OCI-LY3 (cell line): ENCODE results near the gene OR2A5.

Experiments
- H2AFZ ChIP-seq: fragments of 200-600, 300-600 bp; shearing (Covaris generic); 2 replicates; pipeline ENCODE4 v1.6.0; 2014; ENCODE audit warnings: antibody characterized with exemption, low read depth, low read length
- H3K27ac ChIP-seq: fragments of 200-600, 300-600 bp; sonication (generic); 2 replicates; pipeline ENCODE4 v1.5.1; 2014; ENCODE audit warnings: mild to moderate bottlenecking, low read length, moderate library complexity, mixed read lengths
- H3K27me3 ChIP-seq: fragments of 200-600, 300-600 bp; sonication (generic); 2 replicates; pipeline ENCODE4 v1.6.1; 2014; ENCODE audit warnings: low read depth, low read length, mixed read lengths
- H3K36me3 ChIP-seq: fragments of 200-600, 300-600 bp; sonication (generic); replicated peaks from 2 replicates; pipeline ENCODE3; 2014; ENCODE audit warnings: low read depth, low read length, mixed read lengths
- H3K4me1 ChIP-seq: fragments of 300-600, 200-600 bp; sonication (generic); 2 replicates; pipeline ENCODE4 v1.6.1; 2014; ENCODE audit warnings: low read length, mixed read lengths
- H3K4me2 ChIP-seq: fragments of 200-600, 300-600 bp; sonication (generic); 2 replicates; pipeline ENCODE4 v1.6.1; 2014; ENCODE audit warnings: low read length, mixed read lengths
- H3K4me3 ChIP-seq: fragments of 300-600, 200-600 bp; sonication (generic); 2 replicates; pipeline ENCODE4 v1.5.1; 2014; ENCODE audit warnings: antibody characterized with exemption, mild to moderate bottlenecking, low read length, moderate library complexity
- H3K79me2 ChIP-seq: fragments of 300-600, 200-600 bp; shearing (Covaris generic); 2 replicates; pipeline ENCODE4 v1.6.1; 2014; ENCODE audit warnings: mild to moderate bottlenecking, low read length, mixed read lengths
- H3K9ac ChIP-seq: fragments of 300-600, 200-600 bp; shearing (Covaris generic); 2 replicates; pipeline ENCODE4 v1.6.0; 2014; ENCODE audit warnings: mild to moderate bottlenecking, low read length, moderate library complexity
- H3K9me3 ChIP-seq: fragments of 200-600, 300-600 bp; shearing (Covaris generic); 2 replicates; pipeline ENCODE4 v1.6.1; 2014; ENCODE audit warnings: low read length, mixed read lengths; ENCODE audit not compliant: insufficient read depth
- H4K20me1 ChIP-seq: fragments of 200-600, 300-600 bp; sonication (generic); 2 replicates; pipeline ENCODE4 v1.6.1; 2016; ENCODE audit warnings: low read length, mixed read lengths; ENCODE audit not compliant: insufficient read depth
- EZH2phosphoT487 ChIP-seq: fragments of 200-600 bp; shearing (Covaris generic); IDR thresholded peaks from 2 replicates; pipeline ENCODE4 v1.6.1; 2018; ENCODE audit warnings: antibody characterized with exemption, mixed run types, low read depth
- TF ChIP-seq, protein P1 (sequence below): fragments of 200-600, 300-600 bp; sonication (generic); IDR thresholded peaks from 2 replicates; pipeline ENCODE4 v1.5.1; 2014; ENCODE audit warnings: antibody characterized with exemption, low read length, low read depth

OR2A5 gene

DNA sequence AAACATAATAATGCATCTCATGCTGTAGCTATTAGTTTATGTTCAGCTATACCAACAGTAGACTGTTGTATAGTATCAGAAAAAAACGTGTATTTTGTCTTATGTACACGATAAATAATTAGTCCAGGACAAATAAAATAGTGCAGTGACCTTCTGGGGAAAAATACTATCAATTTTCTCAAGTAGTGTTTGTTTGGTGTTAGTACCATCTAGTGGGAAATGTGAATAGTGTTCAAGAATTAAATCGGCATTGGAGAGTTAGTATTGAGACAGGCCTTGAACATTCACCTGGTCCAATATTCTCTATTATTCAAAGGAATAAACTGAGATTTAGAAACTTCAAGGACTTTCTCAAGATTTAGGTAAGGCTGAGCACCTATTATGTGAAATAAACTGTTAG lies 21.7 kb upstream of the OR2A5 start:
- no peaks in the 10 kb centered on the region for H3K27me3 ChIP-seq
- no peaks in the 10 kb centered on the region for H3K36me3 ChIP-seq
- no peak overlapping the region for H3K27ac ChIP-seq
- H3K9me3 ChIP-seq, result no peaks in the 10 kb centered on the region
- no peak overlapping the region for H3K4me3 ChIP-seq
- peaks cover 8% of the 10 kb centered on the region for H3K4me1 ChIP-seq
- no peaks in the 10 kb centered on the region for H3K79me2 ChIP-seq
- TF ChIP-seq, protein P1, sequence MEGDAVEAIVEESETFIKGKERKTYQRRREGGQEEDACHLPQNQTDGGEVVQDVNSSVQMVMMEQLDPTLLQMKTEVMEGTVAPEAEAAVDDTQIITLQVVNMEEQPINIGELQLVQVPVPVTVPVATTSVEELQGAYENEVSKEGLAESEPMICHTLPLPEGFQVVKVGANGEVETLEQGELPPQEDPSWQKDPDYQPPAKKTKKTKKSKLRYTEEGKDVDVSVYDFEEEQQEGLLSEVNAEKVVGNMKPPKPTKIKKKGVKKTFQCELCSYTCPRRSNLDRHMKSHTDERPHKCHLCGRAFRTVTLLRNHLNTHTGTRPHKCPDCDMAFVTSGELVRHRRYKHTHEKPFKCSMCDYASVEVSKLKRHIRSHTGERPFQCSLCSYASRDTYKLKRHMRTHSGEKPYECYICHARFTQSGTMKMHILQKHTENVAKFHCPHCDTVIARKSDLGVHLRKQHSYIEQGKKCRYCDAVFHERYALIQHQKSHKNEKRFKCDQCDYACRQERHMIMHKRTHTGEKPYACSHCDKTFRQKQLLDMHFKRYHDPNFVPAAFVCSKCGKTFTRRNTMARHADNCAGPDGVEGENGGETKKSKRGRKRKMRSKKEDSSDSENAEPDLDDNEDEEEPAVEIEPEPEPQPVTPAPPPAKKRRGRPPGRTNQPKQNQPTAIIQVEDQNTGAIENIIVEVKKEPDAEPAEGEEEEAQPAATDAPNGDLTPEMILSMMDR, result peak; percentile 58
- TF ChIP-seq EZH2phosphoT487, result no peak
- H3K9ac ChIP-seq, result no peak overlapping the region
- no peak overlapping the region for H2AFZ ChIP-seq
- H3K4me2 ChIP-seq, result no peak overlapping the region
- no peaks in the 10 kb centered on the region for H4K20me1 ChIP-seq

DNA sequence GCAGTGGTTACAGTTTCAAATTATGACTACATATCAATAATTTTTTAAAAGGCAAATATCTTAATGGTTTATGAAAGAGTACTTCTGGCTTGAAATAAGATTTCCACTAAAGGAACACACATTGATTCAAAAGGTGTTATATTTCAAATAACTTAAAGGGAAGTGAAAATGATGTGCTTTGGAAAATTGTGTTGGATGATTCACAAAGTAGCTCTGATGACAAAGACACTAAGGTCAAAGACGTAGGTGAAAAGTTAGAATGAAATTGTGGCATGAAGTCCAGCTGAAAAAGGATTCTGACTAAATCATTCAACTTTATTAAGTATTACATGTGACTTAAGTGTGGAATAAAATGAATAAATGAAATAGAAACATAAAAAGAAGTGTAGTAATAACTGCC lies 20.8 kb upstream of the OR2A5 start:
- H3K79me2 ChIP-seq, result no peaks in the 10 kb centered on the region
- H2AFZ ChIP-seq, result no peak overlapping the region
- H3K4me2 ChIP-seq, result no peak overlapping the region
- no peak overlapping the region for H3K9ac ChIP-seq
- H3K36me3 ChIP-seq, result no peaks in the 10 kb centered on the region
- no peak for TF ChIP-seq EZH2phosphoT487
- TF ChIP-seq, protein P1, result no peak
- no peak overlapping the region for H3K4me3 ChIP-seq
- H3K27me3 ChIP-seq, result peaks cover 2% of the 10 kb centered on the region
- H3K4me1 ChIP-seq, result peaks cover 8% of the 10 kb centered on the region
- no peaks in the 10 kb centered on the region for H4K20me1 ChIP-seq
- H3K9me3 ChIP-seq, result no peaks in the 10 kb centered on the region
- H3K27ac ChIP-seq, result no peak overlapping the region

DNA sequence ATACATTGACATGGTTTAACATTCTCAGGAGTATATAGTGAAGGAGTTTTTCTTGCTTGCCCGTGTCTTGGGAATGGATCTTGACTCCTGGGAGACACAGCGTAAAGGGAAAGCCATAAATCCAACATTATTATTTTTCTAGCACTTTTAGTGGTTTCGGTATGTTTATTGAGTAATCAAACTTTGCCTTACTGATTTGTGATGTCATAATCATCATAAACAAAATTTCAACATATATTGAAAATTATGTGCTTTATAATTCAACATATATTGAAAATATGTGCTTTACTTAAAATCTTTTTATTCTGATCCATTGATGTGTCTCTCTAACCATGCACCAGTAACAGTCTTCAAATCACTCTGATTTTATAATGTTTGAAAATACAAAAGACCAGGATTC lies 20.2 kb upstream of the OR2A5 start:
- Histone ChIP-seq H3K27me3 (peaks cover 8% of the 10 kb centered on the region), H4K20me1 (no peaks in the 10 kb centered on the region)

DNA sequence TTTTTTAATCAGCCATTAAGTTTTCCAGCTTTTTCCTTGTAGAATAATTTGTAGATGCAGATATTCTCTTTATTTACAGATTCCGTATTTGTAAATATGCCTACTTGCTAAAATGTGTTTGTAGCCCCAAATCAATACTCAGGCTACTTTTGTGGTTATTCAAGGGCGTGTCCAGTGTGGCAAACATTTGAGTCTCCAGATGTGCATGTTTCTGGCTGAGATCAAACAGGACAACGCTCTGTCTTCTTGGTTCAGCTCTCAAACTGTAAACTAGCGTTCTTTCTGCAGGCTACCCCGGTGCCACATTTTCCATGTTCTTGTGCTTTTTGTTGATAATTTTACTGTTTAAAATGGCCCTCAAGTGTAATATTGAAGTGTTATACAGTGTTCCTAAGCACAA lies 16.2 kb upstream of the OR2A5 start:
- Histone ChIP-seq H3K4me1 (no peaks in the 10 kb centered on the region), H3K36me3 (no peaks in the 10 kb centered on the region), H3K4me2 (no peak overlapping the region), H4K20me1 (no peaks in the 10 kb centered on the region), H3K27ac (no peak overlapping the region), H3K27me3 (peaks cover 10% of the 10 kb centered on the region), H3K9ac (no peak overlapping the region), H3K4me3 (no peak overlapping the region), H3K79me2 (no peaks in the 10 kb centered on the region), H2AFZ (no peak overlapping the region), H3K9me3 (no peaks in the 10 kb centered on the region)
- TF ChIP-seq EZH2phosphoT487, result no peak
- TF ChIP-seq, protein P1, result no peak

More for the DNA sequence above, 20.2 kb upstream of the OR2A5 start:
- H3K9me3 ChIP-seq, result no peaks in the 10 kb centered on the region
- H3K4me2 ChIP-seq, result no peak overlapping the region
- no peak overlapping the region for H3K9ac ChIP-seq
- H3K4me1 ChIP-seq, result peaks cover 8% of the 10 kb centered on the region
- H2AFZ ChIP-seq, result no peak overlapping the region
- no peak overlapping the region for H3K4me3 ChIP-seq
- no peak for TF ChIP-seq EZH2phosphoT487
- TF ChIP-seq, protein P1, result no peak
- H3K36me3 ChIP-seq, result no peaks in the 10 kb centered on the region
- no peak overlapping the region for H3K27ac ChIP-seq
- no peaks in the 10 kb centered on the region for H3K79me2 ChIP-seq
